ENCODE data around the gene EML3. TPM values are rescaled to one million over a fixed set of nuclear protein-coding genes. Genes with fewer than 3 reads are reported as not detected.

Gene EML3
- total RNA-seq, 2 donors from 2014 or later, result 51.5 to 57.7 TPM

DNA sequence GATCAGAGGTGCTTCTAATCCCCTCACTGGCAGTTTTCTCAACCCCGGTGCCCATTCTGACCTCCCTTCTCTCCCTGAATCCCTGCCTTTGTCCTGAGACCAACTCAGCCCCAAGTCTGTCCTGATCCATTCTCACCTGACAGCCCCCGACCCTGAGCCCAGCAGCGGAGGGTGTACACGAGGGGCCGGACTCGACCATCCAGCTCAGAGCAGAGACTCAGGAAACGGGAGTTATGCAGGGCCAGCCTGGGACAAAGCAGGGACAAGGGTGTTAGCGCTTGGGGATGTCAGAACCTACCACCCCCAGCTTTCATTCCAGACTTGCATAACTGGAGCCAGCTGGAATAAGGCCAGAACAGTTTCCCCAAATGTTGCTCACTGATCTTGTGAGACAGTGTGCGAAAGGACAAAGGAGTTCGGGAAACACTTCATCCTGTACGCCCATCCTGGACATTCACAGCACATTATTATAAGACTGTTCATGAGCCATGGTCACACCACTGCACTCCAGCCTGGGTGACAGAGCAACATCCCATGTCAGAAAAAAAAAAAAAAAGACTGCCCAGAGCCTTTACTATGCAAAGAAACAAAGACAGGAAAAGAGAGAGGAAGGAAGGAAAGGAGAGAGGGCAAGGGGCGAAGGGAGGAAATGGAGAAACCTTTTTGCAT is 35.4 kb downstream of the EML3 start:
- Mint-ChIP-seq H3K27ac (no peak overlapping the region), H3K27me3 (ENCODE audit: insufficient read depth) (no peaks in the 10 kb centered on the region), H3K36me3 (ENCODE audit: low read depth) (peaks cover 45% of the 10 kb centered on the region), H3K4me1 (peaks cover 17% of the 10 kb centered on the region), H3K9me3 (no peaks in the 10 kb centered on the region), H3K4me3 (no peak overlapping the region)
- no peak for DNase-seq
- no peak overlapping the region for H3K4me3 ChIP-seq (ENCODE audit: low read length)
- H3K4me1 ChIP-seq (ENCODE audit: control insufficient read depth, insufficient read depth, low read length), result peaks cover 2% of the 10 kb centered on the region
- 91 to 95% methylated on average over 8 to 12 of the region's 12 CpGs for WGBS, 2 experiments (ENCODE audit: insufficient coverage in 1 of 2, insufficient read length in 1 of 2)
- no peak overlapping the region for H3K27ac ChIP-seq (ENCODE audit: low read depth, low read length)
- no peaks in the 10 kb centered on the region for H3K9me3 ChIP-seq (ENCODE audit: control insufficient read depth, low read length)
- H3K27me3 ChIP-seq (ENCODE audit: control insufficient read depth, insufficient read depth, low read length, poor library complexity, severe bottlenecking), result no peaks in the 10 kb centered on the region
- peaks cover 43% of the 10 kb centered on the region for H3K36me3 ChIP-seq (ENCODE audit: control insufficient read depth, insufficient read depth, low read length)
- TF ChIP-seq, protein P1, sequence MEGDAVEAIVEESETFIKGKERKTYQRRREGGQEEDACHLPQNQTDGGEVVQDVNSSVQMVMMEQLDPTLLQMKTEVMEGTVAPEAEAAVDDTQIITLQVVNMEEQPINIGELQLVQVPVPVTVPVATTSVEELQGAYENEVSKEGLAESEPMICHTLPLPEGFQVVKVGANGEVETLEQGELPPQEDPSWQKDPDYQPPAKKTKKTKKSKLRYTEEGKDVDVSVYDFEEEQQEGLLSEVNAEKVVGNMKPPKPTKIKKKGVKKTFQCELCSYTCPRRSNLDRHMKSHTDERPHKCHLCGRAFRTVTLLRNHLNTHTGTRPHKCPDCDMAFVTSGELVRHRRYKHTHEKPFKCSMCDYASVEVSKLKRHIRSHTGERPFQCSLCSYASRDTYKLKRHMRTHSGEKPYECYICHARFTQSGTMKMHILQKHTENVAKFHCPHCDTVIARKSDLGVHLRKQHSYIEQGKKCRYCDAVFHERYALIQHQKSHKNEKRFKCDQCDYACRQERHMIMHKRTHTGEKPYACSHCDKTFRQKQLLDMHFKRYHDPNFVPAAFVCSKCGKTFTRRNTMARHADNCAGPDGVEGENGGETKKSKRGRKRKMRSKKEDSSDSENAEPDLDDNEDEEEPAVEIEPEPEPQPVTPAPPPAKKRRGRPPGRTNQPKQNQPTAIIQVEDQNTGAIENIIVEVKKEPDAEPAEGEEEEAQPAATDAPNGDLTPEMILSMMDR (conservative IDR thresholded peaks at IDR 0.05), result no peak
- H3K9ac ChIP-seq (ENCODE audit: extremely low read depth, low read length, poor library complexity, severe bottlenecking), result no peak overlapping the region

- Mint-ChIP-seq H3K27me3 (ENCODE audit: insufficient read depth) (no peaks in the 10 kb centered on the region), H3K9me3 (no peaks in the 10 kb centered on the region), H3K4me3 (peak overlapping the region; percentile 99), H3K27ac (peak overlapping the region; percentile 26), H3K36me3 (ENCODE audit: low read depth) (peaks cover 51% of the 10 kb centered on the region), H3K4me1 (peaks cover 28% of the 10 kb centered on the region)
- Histone ChIP-seq H3K9ac (ENCODE audit: extremely low read depth, low read length, poor library complexity, severe bottlenecking) (no peak overlapping the region), H3K27me3 (ENCODE audit: control insufficient read depth, insufficient read depth, low read length, poor library complexity, severe bottlenecking) (no peaks in the 10 kb centered on the region), H3K4me1 (ENCODE audit: control insufficient read depth, insufficient read depth, low read length) (peaks cover 8% of the 10 kb centered on the region), H3K9me3 (ENCODE audit: control insufficient read depth, low read length) (no peaks in the 10 kb centered on the region), H3K27ac (ENCODE audit: low read depth, low read length) (no peak overlapping the region), H3K4me3 (ENCODE audit: low read length) (no peak overlapping the region), H3K36me3 (ENCODE audit: control insufficient read depth, insufficient read depth, low read length) (peaks cover 45% of the 10 kb centered on the region)
- WGBS, 2 experiments (ENCODE audit: insufficient coverage in 1 of 2, insufficient read length in 1 of 2), result 94 to 98% methylated on average over 6 to 14 of the region's 14 CpGs
- DNase-seq, result no peak
- TF ChIP-seq, protein P1 (conservative IDR thresholded peaks at IDR 0.05), result no peak
Measured at GRCh38 chr11:62575837-62576236, 36.7 kb downstream of the EML3 start.

DNA sequence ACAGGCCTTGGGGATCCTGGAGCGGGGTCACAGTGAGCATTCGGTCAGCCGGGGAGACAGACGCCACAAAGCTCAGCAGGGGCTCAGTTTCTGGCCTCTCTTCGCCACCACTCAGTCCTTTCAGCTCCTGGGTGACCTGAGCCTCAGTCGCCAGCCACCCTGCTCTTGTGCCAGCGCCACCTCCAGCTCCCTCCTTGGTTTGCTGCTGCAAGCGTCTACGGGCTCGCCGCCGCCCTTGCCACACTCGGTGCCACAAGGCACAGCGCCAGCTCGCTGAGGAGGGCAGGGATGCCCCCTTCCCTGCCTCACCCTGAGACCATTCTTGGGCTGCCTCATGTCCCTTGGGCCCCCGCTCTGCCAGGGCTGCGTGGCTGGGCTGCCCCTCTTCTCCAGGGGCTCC is 37.4 kb downstream of the EML3 start:
- Histone ChIP-seq H3K36me3 (ENCODE audit: control insufficient read depth, insufficient read depth, low read length) (peaks cover 50% of the 10 kb centered on the region), H3K4me3 (ENCODE audit: low read length) (peak overlapping the region; percentile 86), H3K9me3 (ENCODE audit: control insufficient read depth, low read length) (no peaks in the 10 kb centered on the region), H3K27me3 (ENCODE audit: control insufficient read depth, insufficient read depth, low read length, poor library complexity, severe bottlenecking) (no peaks in the 10 kb centered on the region), H3K27ac (ENCODE audit: low read depth, low read length) (no peak overlapping the region), H3K4me1 (ENCODE audit: control insufficient read depth, insufficient read depth, low read length) (peaks cover 8% of the 10 kb centered on the region), H3K9ac (ENCODE audit: extremely low read depth, low read length, poor library complexity, severe bottlenecking) (peak overlapping the region; percentile 77)
- peak overlapping the region; percentile 99 for H3K4me3 Mint-ChIP-seq
- peaks cover 57% of the 10 kb centered on the region for H3K36me3 Mint-ChIP-seq (ENCODE audit: low read depth)
- no peaks in the 10 kb centered on the region for H3K9me3 Mint-ChIP-seq
- H3K27ac Mint-ChIP-seq, result peak overlapping the region; percentile 77
- no peaks in the 10 kb centered on the region for H3K27me3 Mint-ChIP-seq (ENCODE audit: insufficient read depth)
- peaks cover 31% of the 10 kb centered on the region for H3K4me1 Mint-ChIP-seq
- no peak for DNase-seq
- TF ChIP-seq, protein P1 (conservative IDR thresholded peaks at IDR 0.05), result no peak
- 86 to 88% methylated on average over 16 to 17 of the region's 17 CpGs for WGBS, 2 experiments (ENCODE audit: insufficient coverage in 1 of 2, insufficient read length in 1 of 2)

Data from endodermal cell (in vitro differentiated cells).